ENCODE results near the gene NACC2.

The NACC2 gene

GRCh38 chr9:136141682-136142413, 46.8 kb upstream of the NACC2 start:
- no peak for DNase-seq (ENCODE audit: low read depth)
- H3K4me3 ChIP-seq (ENCODE audit: low read depth, low read length), result no peak overlapping the region
- TF ChIP-seq CTCF (IDR thresholded peaks at IDR 0.05; ENCODE audit: control insufficient read depth, extremely low read depth, insufficient read depth), result no peak

GRCh38 chr9:136140966-136141365, 45.9 kb upstream of the NACC2 start:
- TF ChIP-seq CTCF (IDR thresholded peaks at IDR 0.05; ENCODE audit: control insufficient read depth, extremely low read depth, insufficient read depth), result no peak
- H3K4me3 ChIP-seq (ENCODE audit: low read depth, low read length), result no peak overlapping the region
- no peak for DNase-seq (ENCODE audit: low read depth)

GRCh38 chr9:136140046-136140445, 45.0 kb upstream of the NACC2 start:
- TF ChIP-seq CTCF (IDR thresholded peaks at IDR 0.05; ENCODE audit: control insufficient read depth, extremely low read depth, insufficient read depth), result no peak
- no peak for DNase-seq (ENCODE audit: low read depth)

GRCh38 chr9:136138566-136138965, 43.5 kb upstream of the NACC2 start:
- no peak for DNase-seq (ENCODE audit: low read depth)
- peak; percentile 42; the same call in 1 of the 2 replicates for TF ChIP-seq CTCF (IDR thresholded peaks at IDR 0.05; ENCODE audit: control insufficient read depth, extremely low read depth, insufficient read depth)
- H3K4me3 ChIP-seq (ENCODE audit: low read depth, low read length), result no peak overlapping the region

More at GRCh38 chr9:136140046-136140445, 45.0 kb upstream of the NACC2 start:
- H3K4me3 ChIP-seq (ENCODE audit: low read depth, low read length), result no peak overlapping the region

- H3K4me3 ChIP-seq (ENCODE audit: low read depth, low read length), result no peak overlapping the region
- DNase-seq (ENCODE audit: low read depth), result no peak
- TF ChIP-seq CTCF (IDR thresholded peaks at IDR 0.05; ENCODE audit: control insufficient read depth, extremely low read depth, insufficient read depth), result no peak
Observed at GRCh38 chr9:136137321-136138265, 42.5 kb upstream of the NACC2 start.

GRCh38 chr9:136136127-136136925, 41.2 kb upstream of the NACC2 start:
- DNase-seq (ENCODE audit: low read depth), result no peak
- no peak for TF ChIP-seq CTCF (IDR thresholded peaks at IDR 0.05; ENCODE audit: control insufficient read depth, extremely low read depth, insufficient read depth)
- H3K4me3 ChIP-seq (ENCODE audit: low read depth, low read length), result no peak overlapping the region

Measured in LNCaP clone FGC (cell line).